Muscle layer of duodenum (tissue), 2 donors: ENCODE data around the gene MYO1E.

Source experiments
- H3K27ac ChIP-seq: one replicate; pipeline ENCODE4 v1.7.0; 2013; ENCODE audit warnings: mild to moderate bottlenecking, low read length
- H3K27me3 ChIP-seq: one replicate; pipeline ENCODE4 v1.7.0; 2013; ENCODE audit warnings: low read depth, mild to moderate bottlenecking, control low read depth, low read length
- H3K36me3 ChIP-seq, 2 donors: one replicate each; pipeline ENCODE4 v1.7.0; 2013; ENCODE audit warnings: low read length in 2 of 2, control low read depth in 1 of 2, mild to moderate bottlenecking in 1 of 2; ENCODE audit not compliant: insufficient read depth in 2 of 2, control insufficient read depth in 1 of 2
- H3K4me1 ChIP-seq, 2 donors: one replicate each; pipeline ENCODE4 v1.7.0; 2013; ENCODE audit warnings: low read length in 2 of 2, mild to moderate bottlenecking in 2 of 2, control low read depth in 1 of 2, moderate library complexity in 1 of 2; ENCODE audit not compliant: insufficient read depth in 2 of 2, control insufficient read depth in 1 of 2
- H3K4me3 ChIP-seq, 2 donors: one replicate each; pipeline ENCODE4 v1.7.0; 2013; ENCODE audit warnings: low read length in 2 of 2, low read depth in 1 of 2, mild to moderate bottlenecking in 1 of 2
- H3K9me3 ChIP-seq, 2 donors: one replicate each; pipeline ENCODE4 v1.7.0; 2013; ENCODE audit warnings: low read length in 2 of 2, control low read depth in 1 of 2, mild to moderate bottlenecking in 1 of 2; ENCODE audit not compliant: control insufficient read depth in 1 of 2
- donor health status: healthy.

Gene MYO1E

DNA sequence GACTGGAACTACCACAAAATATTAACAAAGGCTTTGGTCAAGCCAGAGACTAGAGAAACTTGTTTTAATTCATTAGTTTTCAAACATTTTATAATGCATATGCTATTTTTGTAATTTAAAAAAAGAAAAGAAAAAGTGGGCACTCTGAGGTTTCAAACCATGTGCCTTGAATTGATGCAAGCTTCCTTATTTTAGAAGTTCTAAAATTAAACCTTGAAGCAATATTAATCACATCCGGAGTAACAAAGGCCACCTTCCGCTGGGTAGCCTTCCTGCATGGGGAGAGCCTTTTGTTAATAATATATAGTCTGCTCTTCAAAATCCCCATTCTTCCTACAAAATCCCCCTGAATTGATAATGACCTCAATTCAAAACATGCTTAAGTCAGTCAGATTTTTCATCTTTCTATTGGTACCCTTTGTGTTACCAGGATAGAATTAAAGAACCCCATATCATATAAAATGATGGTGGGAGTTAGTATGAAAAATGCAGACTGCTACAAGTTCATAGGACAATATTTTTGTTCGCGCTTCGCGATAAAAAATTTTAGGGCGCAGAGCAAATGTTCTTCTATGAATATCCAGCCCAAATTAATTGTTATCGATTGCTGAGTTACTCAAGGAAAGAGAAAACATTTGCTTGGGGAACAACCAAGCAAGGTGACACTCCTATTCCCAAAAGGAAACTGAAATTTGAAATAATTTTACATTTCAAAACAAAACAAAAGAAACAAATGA is 135.4 kb downstream of the MYO1E start:
- Histone ChIP-seq H3K27ac (no peak overlapping the region), H3K4me3 (no peak overlapping the region), H3K9me3 (no peaks in the 10 kb centered on the region), H3K4me1 (peaks cover 0 to 1% of the 10 kb centered on the region in 2 donors), H3K36me3 (no peaks in the 10 kb centered on the region), H3K27me3 (no peaks in the 10 kb centered on the region)

DNA sequence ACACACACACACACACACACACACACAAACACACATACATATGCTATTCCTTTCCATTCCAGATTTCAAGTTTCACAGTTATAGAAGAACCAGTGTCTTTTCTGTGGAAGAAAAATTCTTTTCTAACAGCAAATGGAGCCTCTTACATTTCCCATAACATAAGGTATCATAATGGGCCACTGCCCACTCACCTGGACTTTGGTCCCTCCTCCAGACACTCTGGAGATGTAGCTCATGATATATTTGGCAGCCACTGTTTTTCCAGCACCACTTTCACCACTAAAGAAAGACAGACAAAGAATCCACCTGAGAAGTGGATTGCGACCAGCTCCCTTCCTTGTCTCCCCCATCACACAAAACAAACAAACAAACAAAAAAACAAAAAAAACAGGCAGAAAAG is 136.3 kb downstream of the MYO1E start:
- Histone ChIP-seq H3K9me3 (no peaks in the 10 kb centered on the region), H3K27ac (no peak overlapping the region), H3K4me1 (peaks cover 0 to 5% of the 10 kb centered on the region in 2 donors), H3K36me3 (no peaks in the 10 kb centered on the region), H3K27me3 (no peaks in the 10 kb centered on the region), H3K4me3 (no peak overlapping the region)

DNA sequence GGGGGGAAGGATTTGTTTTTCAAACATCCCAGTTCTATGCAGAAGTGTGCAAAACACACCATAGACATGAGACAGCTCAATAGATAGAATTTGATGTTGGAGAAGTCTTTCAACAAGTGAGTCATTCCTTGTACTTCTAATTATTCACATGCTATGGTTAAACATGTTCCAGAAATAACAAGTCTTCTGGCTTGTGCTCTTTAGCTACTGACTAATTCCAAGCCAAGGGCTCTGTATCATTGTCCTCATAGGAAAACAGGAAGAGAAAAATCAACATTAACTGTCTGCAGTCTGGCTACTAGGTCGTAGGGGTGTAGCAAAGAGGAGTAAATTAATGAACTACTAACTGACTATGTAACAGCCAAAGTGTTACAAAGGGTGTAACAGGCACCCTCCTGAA is 140.2 kb downstream of the MYO1E start:
- no peaks in the 10 kb centered on the region for H3K9me3 ChIP-seq
- no peaks in the 10 kb centered on the region for H3K36me3 ChIP-seq
- H3K4me3 ChIP-seq, result no peak overlapping the region
- H3K27ac ChIP-seq, result no peak overlapping the region
- peaks cover 0 to 8% of the 10 kb centered on the region in 2 donors for H3K4me1 ChIP-seq
- no peaks in the 10 kb centered on the region for H3K27me3 ChIP-seq

DNA sequence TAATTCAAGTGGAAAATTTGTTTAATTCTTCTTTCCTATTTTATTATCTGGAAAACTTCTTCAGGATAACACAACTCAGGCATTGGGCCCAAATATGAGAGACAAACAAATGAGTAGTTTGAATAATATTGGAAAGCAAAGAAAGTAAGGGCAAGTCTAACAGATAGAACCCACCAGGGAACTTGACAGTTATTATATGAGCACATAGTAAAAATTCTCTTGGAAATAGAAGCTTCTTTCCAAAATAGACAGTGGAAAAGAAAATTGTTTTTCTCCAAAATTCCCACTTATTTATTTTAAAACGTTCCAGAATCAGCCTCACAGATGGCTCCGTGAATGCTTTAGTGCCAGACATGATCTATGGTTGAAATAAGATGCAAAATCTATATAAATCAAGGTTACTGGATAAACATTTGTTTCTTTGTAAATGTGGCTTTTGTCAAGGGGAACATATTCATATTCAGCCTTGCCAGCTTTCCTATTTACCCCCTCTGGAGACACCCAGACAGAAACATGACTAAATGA is 142.1 kb downstream of the MYO1E start:
- Histone ChIP-seq H3K27ac (no peak overlapping the region), H3K9me3 (no peaks in the 10 kb centered on the region), H3K4me3 (no peak overlapping the region), H3K36me3 (peaks cover 0 to 4% of the 10 kb centered on the region in 2 donors), H3K27me3 (no peaks in the 10 kb centered on the region), H3K4me1 (peaks cover 0 to 8% of the 10 kb centered on the region in 2 donors)

DNA sequence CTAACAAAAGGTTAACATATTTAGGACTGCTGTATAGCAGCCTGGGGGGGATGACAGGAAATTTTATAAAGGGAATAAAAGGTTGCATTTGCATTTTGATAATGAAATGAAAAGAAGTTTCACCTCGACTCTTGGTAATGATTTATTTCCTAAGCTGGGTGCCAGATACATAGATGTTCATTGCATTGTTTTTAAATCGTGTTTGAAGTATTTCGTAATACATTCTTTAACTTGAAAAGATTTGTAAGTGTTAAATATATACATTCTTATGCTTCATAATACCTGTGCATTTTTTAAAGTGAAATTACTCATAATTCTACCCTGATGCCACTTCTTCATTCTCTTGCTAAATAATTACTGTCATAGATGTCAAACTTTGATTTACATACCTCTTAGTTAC is 143.2 kb downstream of the MYO1E start:
- H3K27me3 ChIP-seq, result no peaks in the 10 kb centered on the region
- H3K27ac ChIP-seq, result no peak overlapping the region
- H3K4me1 ChIP-seq, result peaks cover 0 to 8% of the 10 kb centered on the region in 2 donors
- no peak overlapping the region for H3K4me3 ChIP-seq
- peaks cover 2 to 5% of the 10 kb centered on the region in 2 donors for H3K36me3 ChIP-seq
- no peaks in the 10 kb centered on the region for H3K9me3 ChIP-seq

DNA sequence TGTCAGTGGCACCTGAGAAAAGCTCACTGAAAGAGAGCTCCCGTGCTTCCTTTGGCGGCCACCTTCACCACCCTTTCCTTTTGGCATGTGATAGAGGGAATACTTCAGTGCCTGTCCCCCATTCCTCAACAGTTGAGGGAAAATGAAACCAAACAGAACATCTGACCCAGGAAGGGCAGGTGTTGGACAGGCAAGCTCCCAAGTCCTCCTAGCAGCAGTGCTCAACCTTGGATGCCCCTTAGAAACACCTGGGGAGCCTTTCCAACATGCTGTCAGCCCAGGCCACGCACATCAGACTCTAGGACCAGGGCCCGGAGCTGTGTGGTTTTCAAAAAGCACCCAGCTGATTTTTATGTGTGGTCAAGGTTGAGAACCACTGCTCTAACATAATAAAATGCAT is 143.7 kb downstream of the MYO1E start:
- Histone ChIP-seq H3K27ac (no peak overlapping the region), H3K4me1 (peaks cover 0 to 8% of the 10 kb centered on the region in 2 donors), H3K36me3 (peaks cover 6 to 10% of the 10 kb centered on the region in 2 donors), H3K9me3 (no peaks in the 10 kb centered on the region), H3K4me3 (no peak overlapping the region), H3K27me3 (no peaks in the 10 kb centered on the region)

DNA sequence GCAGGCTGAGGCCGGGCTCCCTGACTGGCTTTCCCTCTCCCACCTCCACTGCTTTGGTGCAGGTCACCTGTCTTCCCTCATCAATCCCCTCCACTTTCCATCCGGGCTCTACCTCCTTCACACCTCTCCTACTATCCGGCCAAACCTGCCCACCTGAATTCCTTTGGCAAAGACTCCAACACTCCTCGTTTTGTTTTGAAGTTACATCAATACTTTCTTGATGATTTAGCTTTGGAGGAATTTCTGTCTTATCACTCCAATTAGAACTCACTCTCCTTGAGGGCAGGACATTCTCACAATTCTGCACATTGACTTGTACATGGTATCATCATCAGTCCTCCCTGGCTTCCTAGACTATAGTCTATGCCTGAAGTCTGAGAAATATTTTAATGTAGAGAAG is 145.7 kb downstream of the MYO1E start:
- H3K36me3 ChIP-seq, result peaks cover 14 to 20% of the 10 kb centered on the region in 2 donors
- H3K27ac ChIP-seq, result no peak overlapping the region
- H3K4me3 ChIP-seq, result no peak overlapping the region
- H3K9me3 ChIP-seq, result no peaks in the 10 kb centered on the region
- H3K4me1 ChIP-seq, result peaks cover 0 to 4% of the 10 kb centered on the region in 2 donors
- no peaks in the 10 kb centered on the region for H3K27me3 ChIP-seq

DNA sequence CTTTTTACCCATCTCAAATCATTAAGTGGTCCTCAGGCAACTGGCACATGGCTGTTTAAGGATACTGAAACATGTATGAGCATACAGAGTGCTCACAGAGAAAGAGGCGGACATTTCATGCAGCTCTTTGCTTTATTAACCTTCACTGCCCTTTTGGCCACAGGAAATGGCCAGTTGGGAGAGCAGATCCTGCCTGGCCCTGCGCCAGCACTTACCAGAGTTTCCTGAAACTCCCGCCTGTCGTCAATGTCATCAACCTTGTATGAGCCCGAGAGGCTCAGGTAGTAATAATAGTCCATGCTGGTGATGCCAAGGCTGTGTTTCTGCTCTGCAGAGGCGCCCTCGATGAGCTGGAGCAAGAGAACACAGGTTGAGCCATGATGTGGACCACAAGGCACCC is 148.2 kb downstream of the MYO1E start:
- H3K27ac ChIP-seq, result no peak overlapping the region
- H3K9me3 ChIP-seq, result no peaks in the 10 kb centered on the region
- H3K4me3 ChIP-seq, result no peak overlapping the region
- H3K4me1 ChIP-seq, result peaks cover 0 to 3% of the 10 kb centered on the region in 2 donors
- H3K27me3 ChIP-seq, result no peaks in the 10 kb centered on the region
- peaks cover 14 to 24% of the 10 kb centered on the region in 2 donors for H3K36me3 ChIP-seq

DNA sequence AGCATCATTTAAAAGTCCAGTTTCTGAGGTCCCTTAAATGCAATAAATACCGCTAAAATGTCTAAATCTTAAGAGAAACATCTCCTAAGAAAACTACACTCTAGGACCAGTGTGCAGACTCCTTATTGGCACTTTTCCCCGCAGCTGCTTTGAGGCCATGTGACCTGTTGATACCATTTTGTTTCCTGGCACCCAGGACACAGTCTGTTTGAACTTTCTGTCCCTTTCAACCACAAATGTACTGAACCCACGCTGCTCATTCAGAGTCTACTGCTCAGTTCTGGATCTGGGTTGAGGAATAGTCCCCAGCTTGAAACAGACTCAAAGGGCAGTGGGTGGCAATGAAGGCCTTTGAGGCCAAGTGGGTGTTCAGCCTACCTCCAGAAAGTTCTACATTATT is 148.9 kb downstream of the MYO1E start:
- Histone ChIP-seq H3K27ac (no peak overlapping the region), H3K27me3 (no peaks in the 10 kb centered on the region), H3K4me1 (no peaks in the 10 kb centered on the region), H3K4me3 (no peak overlapping the region), H3K9me3 (no peaks in the 10 kb centered on the region), H3K36me3 (peaks cover 14 to 27% of the 10 kb centered on the region in 2 donors)

DNA sequence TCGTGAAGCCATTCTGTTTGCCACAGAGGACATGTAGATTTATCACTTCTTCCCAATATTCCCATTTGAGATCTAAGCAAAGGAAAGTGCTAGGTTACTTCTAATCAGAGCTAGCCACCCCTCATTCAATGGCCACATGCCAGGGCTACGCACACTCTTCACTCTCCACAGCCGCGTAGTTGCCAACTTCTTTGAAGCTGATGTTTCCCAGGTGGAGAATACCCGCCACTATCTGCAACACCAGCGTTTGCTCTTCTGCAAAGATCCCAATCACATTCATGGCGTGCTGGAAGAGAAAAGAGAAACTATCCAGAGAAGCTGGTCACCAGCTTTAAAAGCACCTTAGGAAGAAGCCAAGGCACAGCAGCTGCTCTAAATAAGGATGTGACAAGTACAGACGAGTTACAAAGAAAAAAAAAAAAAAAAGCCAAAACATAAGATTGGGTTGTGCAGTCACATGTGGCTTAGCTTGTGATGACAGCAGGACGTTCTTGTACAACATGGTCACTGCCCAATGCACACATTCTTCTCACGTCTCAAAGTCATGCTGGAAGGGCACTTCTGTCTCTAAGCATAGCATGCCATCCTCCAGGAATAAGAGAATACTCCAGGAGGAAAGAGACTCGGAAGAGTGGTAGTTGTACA is 149.6 kb downstream of the MYO1E start:
- peaks cover 14 to 27% of the 10 kb centered on the region in 2 donors for H3K36me3 ChIP-seq
- no peak overlapping the region for H3K4me3 ChIP-seq
- H3K27me3 ChIP-seq, result no peaks in the 10 kb centered on the region
- H3K4me1 ChIP-seq, result no peaks in the 10 kb centered on the region
- no peaks in the 10 kb centered on the region for H3K9me3 ChIP-seq
- H3K27ac ChIP-seq, result no peak overlapping the region

DNA sequence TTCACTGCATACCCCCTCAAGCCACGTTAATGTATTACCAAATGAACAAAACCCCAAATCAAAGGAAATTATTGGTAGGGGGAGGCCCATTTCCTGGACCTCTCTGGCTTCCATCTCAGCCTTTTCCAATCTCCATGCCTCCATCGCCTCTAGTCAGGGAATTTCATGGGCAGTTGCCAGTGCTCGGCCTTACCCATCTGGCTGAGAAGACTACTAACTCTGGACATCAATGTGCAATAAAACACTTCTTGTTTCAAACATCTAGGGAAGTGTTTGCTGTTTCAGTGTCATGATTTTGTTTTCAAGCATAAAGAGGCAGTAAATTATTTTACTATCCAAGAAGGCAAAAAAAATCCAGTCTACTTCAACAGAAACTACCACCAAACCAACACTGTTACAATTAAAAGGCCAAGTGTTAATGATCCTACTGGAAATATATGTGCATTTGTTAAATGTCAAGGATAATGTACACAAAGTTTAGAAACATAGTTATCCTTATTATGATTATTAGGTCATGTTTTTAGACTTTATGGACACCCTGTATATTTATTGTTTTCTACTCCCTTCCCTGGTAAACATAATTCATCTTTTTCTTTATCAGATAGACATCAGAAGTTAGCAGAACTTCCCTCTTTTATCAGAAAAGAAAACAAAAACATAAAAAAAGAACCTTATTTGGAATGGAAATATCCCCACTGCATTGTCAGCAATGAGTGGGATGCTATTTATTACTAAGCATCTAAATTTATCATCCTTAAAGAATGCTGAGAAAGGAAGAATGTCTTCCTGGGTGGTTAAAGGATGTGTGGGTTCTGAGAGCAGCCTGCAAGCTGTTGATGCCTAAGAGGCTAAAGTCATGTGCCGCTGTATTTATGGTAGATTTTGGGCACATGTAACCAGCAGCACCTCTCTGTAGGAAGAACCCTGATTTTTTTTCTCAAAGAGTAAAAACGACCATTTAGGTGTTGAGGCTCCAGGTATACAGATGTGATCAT is 150.9 kb downstream of the MYO1E start:
- H3K4me1 ChIP-seq, result no peaks in the 10 kb centered on the region
- no peak overlapping the region for H3K4me3 ChIP-seq
- H3K36me3 ChIP-seq, result peaks cover 18 to 31% of the 10 kb centered on the region in 2 donors
- no peak overlapping the region for H3K27ac ChIP-seq
- no peaks in the 10 kb centered on the region for H3K27me3 ChIP-seq
- H3K9me3 ChIP-seq, result no peaks in the 10 kb centered on the region
